ENCODE data around the gene FBN2.

Gene FBN2

GRCh38 chr5:128538000-128538249 lies at the start of gene FBN2:
FBN2 (minus strand) TSS chr5:128538245; CDS start chr5:128537603, 642 bp downstream.
- H3K4me3 ChIP-seq (ENCODE audit: low read length) = peak within 1 kb of the TSS; percentile 62
- H3K27me3 ChIP-seq (ENCODE audit: insufficient read depth, low read length) = peaks cover 53% of the 10 kb centered on the region
- peaks cover 4% of the 10 kb centered on the region; the same call in 1 of the 2 replicates for H3K4me1 ChIP-seq (ENCODE audit: insufficient read depth, low read length)
- H3K9me3 ChIP-seq (ENCODE audit: insufficient read depth, low read depth, low read length) = no peaks in the 10 kb centered on the region
- H3K27ac ChIP-seq (ENCODE audit: low read length) = no peak within 1 kb of the TSS
- no peaks in the 10 kb centered on the region for H3K36me3 ChIP-seq (ENCODE audit: insufficient read depth, low read depth, low read length)
- peak within 1 kb of the TSS; percentile 68; the same call in 1 of the 2 replicates for H3K9ac ChIP-seq (ENCODE audit: low read depth, low read length)

GRCh38 chr5:128587275-128587674 lies 49.2 kb upstream of the FBN2 start:
- no peaks in the 10 kb centered on the region for H3K9me3 ChIP-seq (ENCODE audit: insufficient read depth, low read depth, low read length)
- no peak overlapping the region for H3K27ac ChIP-seq (ENCODE audit: low read length)
- H3K27me3 ChIP-seq (ENCODE audit: insufficient read depth, low read length) = no peaks in the 10 kb centered on the region
- no peaks in the 10 kb centered on the region for H3K36me3 ChIP-seq (ENCODE audit: insufficient read depth, low read depth, low read length)
- H3K4me3 ChIP-seq (ENCODE audit: low read length) = no peak overlapping the region
- H3K9ac ChIP-seq (ENCODE audit: low read depth, low read length) = no peak overlapping the region
- no peaks in the 10 kb centered on the region for H3K4me1 ChIP-seq (ENCODE audit: insufficient read depth, low read length)

- Histone ChIP-seq H3K27ac (ENCODE audit: low read length) (no peak overlapping the region), H3K9me3 (ENCODE audit: insufficient read depth, low read depth, low read length) (no peaks in the 10 kb centered on the region), H3K27me3 (ENCODE audit: insufficient read depth, low read length) (no peaks in the 10 kb centered on the region), H3K4me1 (ENCODE audit: insufficient read depth, low read length) (no peaks in the 10 kb centered on the region), H3K36me3 (ENCODE audit: insufficient read depth, low read depth, low read length) (no peaks in the 10 kb centered on the region), H3K4me3 (ENCODE audit: low read length) (no peak overlapping the region), H3K9ac (ENCODE audit: low read depth, low read length) (no peak overlapping the region)
These were observed 48.8 kb upstream of the FBN2 start for GRCh38 chr5:128586848-128587247.

- Histone ChIP-seq H3K27ac (ENCODE audit: low read length) (no peak overlapping the region), H3K4me3 (ENCODE audit: low read length) (no peak overlapping the region), H3K9me3 (ENCODE audit: insufficient read depth, low read depth, low read length) (no peaks in the 10 kb centered on the region), H3K4me1 (ENCODE audit: insufficient read depth, low read length) (no peaks in the 10 kb centered on the region), H3K36me3 (ENCODE audit: insufficient read depth, low read depth, low read length) (no peaks in the 10 kb centered on the region), H3K9ac (ENCODE audit: low read depth, low read length) (no peak overlapping the region), H3K27me3 (ENCODE audit: insufficient read depth, low read length) (no peaks in the 10 kb centered on the region)
These were observed 41.6 kb upstream of the FBN2 start for GRCh38 chr5:128579639-128580038.

- H3K9ac ChIP-seq (ENCODE audit: low read depth, low read length) = no peak overlapping the region
- no peak overlapping the region for H3K4me3 ChIP-seq (ENCODE audit: low read length)
- H3K27ac ChIP-seq (ENCODE audit: low read length) = no peak overlapping the region
- no peaks in the 10 kb centered on the region for H3K36me3 ChIP-seq (ENCODE audit: insufficient read depth, low read depth, low read length)
- H3K27me3 ChIP-seq (ENCODE audit: insufficient read depth, low read length) = no peaks in the 10 kb centered on the region
- H3K4me1 ChIP-seq (ENCODE audit: insufficient read depth, low read length) = no peaks in the 10 kb centered on the region
- H3K9me3 ChIP-seq (ENCODE audit: insufficient read depth, low read depth, low read length) = no peaks in the 10 kb centered on the region
These were observed 41.0 kb upstream of the FBN2 start for GRCh38 chr5:128579093-128579492.

- Histone ChIP-seq H3K9me3 (ENCODE audit: insufficient read depth, low read depth, low read length) (no peaks in the 10 kb centered on the region), H3K9ac (ENCODE audit: low read depth, low read length) (no peak overlapping the region), H3K36me3 (ENCODE audit: insufficient read depth, low read depth, low read length) (no peaks in the 10 kb centered on the region), H3K4me1 (ENCODE audit: insufficient read depth, low read length) (peaks cover 4% of the 10 kb centered on the region; the same call in 1 of the 2 replicates), H3K27me3 (ENCODE audit: insufficient read depth, low read length) (no peaks in the 10 kb centered on the region), H3K27ac (ENCODE audit: low read length) (no peak overlapping the region), H3K4me3 (ENCODE audit: low read length) (no peak overlapping the region)
These were observed 36.0 kb upstream of the FBN2 start for GRCh38 chr5:128574041-128574440.

GRCh38 chr5:128572930-128573319 lies 34.9 kb upstream of the FBN2 start:
- no peaks in the 10 kb centered on the region for H3K9me3 ChIP-seq (ENCODE audit: insufficient read depth, low read depth, low read length)
- H3K27me3 ChIP-seq (ENCODE audit: insufficient read depth, low read length) = no peaks in the 10 kb centered on the region
- no peaks in the 10 kb centered on the region for H3K36me3 ChIP-seq (ENCODE audit: insufficient read depth, low read depth, low read length)
- no peak overlapping the region for H3K9ac ChIP-seq (ENCODE audit: low read depth, low read length)
- H3K4me1 ChIP-seq (ENCODE audit: insufficient read depth, low read length) = peaks cover 4% of the 10 kb centered on the region; the same call in 1 of the 2 replicates
- no peak overlapping the region for H3K4me3 ChIP-seq (ENCODE audit: low read length)
- no peak overlapping the region for H3K27ac ChIP-seq (ENCODE audit: low read length)

GRCh38 chr5:128572051-128572929 lies 34.2 kb upstream of the FBN2 start:
- H3K9ac ChIP-seq (ENCODE audit: low read depth, low read length) = no peak overlapping the region
- H3K4me1 ChIP-seq (ENCODE audit: insufficient read depth, low read length) = peaks cover 4% of the 10 kb centered on the region; the same call in 1 of the 2 replicates
- H3K36me3 ChIP-seq (ENCODE audit: insufficient read depth, low read depth, low read length) = no peaks in the 10 kb centered on the region
- no peaks in the 10 kb centered on the region for H3K9me3 ChIP-seq (ENCODE audit: insufficient read depth, low read depth, low read length)
- H3K27ac ChIP-seq (ENCODE audit: low read length) = no peak overlapping the region
- no peaks in the 10 kb centered on the region for H3K27me3 ChIP-seq (ENCODE audit: insufficient read depth, low read length)
- no peak overlapping the region for H3K4me3 ChIP-seq (ENCODE audit: low read length)

- Histone ChIP-seq H3K36me3 (ENCODE audit: insufficient read depth, low read depth, low read length) (no peaks in the 10 kb centered on the region), H3K9me3 (ENCODE audit: insufficient read depth, low read depth, low read length) (no peaks in the 10 kb centered on the region), H3K27me3 (ENCODE audit: insufficient read depth, low read length) (no peaks in the 10 kb centered on the region), H3K27ac (ENCODE audit: low read length) (no peak overlapping the region), H3K4me1 (ENCODE audit: insufficient read depth, low read length) (no peaks in the 10 kb centered on the region), H3K4me3 (ENCODE audit: low read length) (no peak overlapping the region), H3K9ac (ENCODE audit: low read depth, low read length) (no peak overlapping the region)
These were observed 28.1 kb upstream of the FBN2 start for GRCh38 chr5:128566178-128566577.

GRCh38 chr5:128559300-128560297 lies 21.6 kb upstream of the FBN2 start:
- Histone ChIP-seq H3K27me3 (ENCODE audit: insufficient read depth, low read length) (no peaks in the 10 kb centered on the region), H3K4me3 (ENCODE audit: low read length) (no peak overlapping the region), H3K9me3 (ENCODE audit: insufficient read depth, low read depth, low read length) (no peaks in the 10 kb centered on the region), H3K27ac (ENCODE audit: low read length) (no peak overlapping the region), H3K9ac (ENCODE audit: low read depth, low read length) (no peak overlapping the region), H3K4me1 (ENCODE audit: insufficient read depth, low read length) (peaks cover 4% of the 10 kb centered on the region; the same call in 1 of the 2 replicates), H3K36me3 (ENCODE audit: insufficient read depth, low read depth, low read length) (no peaks in the 10 kb centered on the region)

GRCh38 chr5:128553747-128554146 lies 15.7 kb upstream of the FBN2 start:
- no peak overlapping the region for H3K27ac ChIP-seq (ENCODE audit: low read length)
- no peak overlapping the region for H3K4me3 ChIP-seq (ENCODE audit: low read length)
- peaks cover 11% of the 10 kb centered on the region; the same call in 1 of the 2 replicates for H3K9me3 ChIP-seq (ENCODE audit: insufficient read depth, low read depth, low read length)
- H3K27me3 ChIP-seq (ENCODE audit: insufficient read depth, low read length) = no peaks in the 10 kb centered on the region
- no peaks in the 10 kb centered on the region for H3K36me3 ChIP-seq (ENCODE audit: insufficient read depth, low read depth, low read length)
- H3K4me1 ChIP-seq (ENCODE audit: insufficient read depth, low read length) = no peaks in the 10 kb centered on the region
- H3K9ac ChIP-seq (ENCODE audit: low read depth, low read length) = no peak overlapping the region
